Stimulated activated CD4-positive, alpha-beta T cell treated with anti-CD3 and anti-CD28 coated beads, TNF-alpha, amount 100 ng/mL, for 4 hours (primary cell): ENCODE measurements around the gene PPFIBP1.

Experiments
- DNase-seq, 3 experiments: peaks; one replicate each; pipeline ENCODE4 v3.0.0-alpha.2; 2020; ENCODE audit warnings: low read depth in 3 of 3

PPFIBP1 gene

DNA sequence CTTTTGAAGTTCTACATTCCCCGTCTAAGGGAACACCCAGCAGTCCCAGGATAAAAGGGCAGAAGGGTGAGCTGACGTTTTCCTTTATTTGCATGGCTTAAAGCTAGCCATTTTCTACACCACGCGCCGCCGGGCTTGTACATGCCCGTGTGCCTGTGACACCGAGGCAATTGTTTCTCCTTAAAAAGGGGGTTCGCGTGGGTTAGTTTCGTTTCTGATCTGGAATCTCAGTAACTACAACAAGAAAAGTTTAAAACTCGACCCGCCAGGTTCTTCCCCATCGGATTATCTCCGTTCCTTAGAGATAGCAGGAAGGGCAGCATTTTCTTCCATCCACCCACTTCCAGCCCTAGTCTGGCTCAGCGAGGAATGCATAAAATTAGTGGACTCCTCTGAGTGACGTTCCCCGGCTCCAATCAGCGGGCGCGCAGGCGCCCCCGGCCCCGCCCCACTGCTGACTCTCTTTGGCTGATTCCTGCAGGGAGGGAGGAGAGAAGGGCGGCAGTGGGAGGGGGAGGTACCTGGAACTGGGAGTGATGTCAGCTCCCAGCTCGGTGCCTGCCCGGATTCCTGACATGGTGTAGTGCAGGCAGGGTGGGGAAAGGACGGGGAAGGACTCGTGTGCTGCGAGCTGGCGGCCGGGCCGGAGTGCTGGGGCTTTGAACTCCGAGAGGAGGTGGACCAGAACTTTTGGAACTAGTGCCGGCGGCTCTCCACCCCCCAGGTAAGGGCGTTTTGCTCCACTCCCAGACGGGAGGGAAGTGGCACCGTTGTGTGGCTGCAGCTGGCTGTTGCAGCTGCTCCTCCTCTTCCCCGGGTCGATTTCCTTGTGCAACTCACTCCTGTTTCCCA lies at the start of gene PPFIBP1:
Gene PPFIBP1 (plus strand): TSS at position 565 of the 852 bp plus-strand sequence. CDS start 109,191 bp downstream, outside the sequence.
- peak; percentile 97 to 99 (median 99) for DNase-seq

DNA sequence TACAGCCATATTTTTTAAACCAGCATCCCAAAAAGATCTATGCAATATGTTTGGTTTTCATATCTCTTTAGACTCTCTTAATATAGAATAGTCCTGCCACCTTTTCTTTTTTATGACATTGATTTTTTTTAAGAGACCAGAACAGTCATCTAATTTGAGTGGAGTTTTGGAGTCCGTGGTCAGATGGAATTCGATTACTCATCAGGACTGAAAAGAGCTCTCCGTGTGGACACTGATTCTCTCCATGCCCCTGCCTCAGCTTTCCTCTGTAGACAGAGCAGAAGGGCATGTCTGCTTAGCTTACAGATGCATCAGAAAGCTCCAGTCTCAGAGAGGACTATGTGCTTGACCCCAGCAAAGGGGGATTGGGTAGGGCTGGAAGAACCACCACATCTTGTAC lies 49.7 kb upstream of the PPFIBP1 start:
- DNase-seq = no peak

DNA sequence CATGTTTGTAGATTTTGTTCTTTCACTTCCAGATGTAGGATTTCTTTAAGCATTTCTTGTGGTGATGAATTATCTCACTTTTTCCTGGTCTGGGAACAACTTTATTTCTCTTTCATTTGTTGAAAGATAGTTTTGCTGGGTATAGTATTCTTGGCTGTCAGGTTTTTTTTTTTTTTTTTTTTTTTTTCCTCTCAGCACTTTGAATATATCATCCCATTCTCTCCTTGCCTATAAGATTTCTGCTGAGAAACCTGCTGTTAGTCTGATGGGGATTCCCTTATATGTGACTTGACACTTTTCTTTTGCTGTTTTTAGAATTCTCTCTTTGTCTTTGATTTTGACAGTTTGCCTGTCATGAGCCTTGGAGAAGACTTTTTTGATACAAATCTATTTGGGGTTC lies 47.0 kb upstream of the PPFIBP1 start:
- no peak for DNase-seq

DNA sequence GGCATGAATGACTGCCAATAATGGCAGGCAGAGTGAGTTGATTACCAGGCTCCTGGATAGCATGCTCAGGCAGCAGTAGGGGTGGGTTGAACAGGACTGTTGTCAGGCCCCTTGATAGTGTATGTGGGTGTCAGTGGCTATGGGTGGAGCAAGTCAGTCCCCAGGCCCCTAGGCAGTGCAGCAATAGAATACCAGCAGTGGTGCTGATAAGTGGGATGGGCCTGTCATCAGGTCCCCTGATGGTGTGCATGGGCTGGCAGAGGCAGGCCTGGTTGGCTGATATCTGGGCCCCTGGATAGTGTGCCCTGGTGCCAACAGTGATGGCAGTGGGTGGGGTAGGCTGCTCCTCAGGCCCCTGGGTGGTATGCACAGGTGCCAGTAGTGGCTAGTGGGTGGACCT lies 45.1 kb upstream of the PPFIBP1 start:
- no peak for DNase-seq

DNA sequence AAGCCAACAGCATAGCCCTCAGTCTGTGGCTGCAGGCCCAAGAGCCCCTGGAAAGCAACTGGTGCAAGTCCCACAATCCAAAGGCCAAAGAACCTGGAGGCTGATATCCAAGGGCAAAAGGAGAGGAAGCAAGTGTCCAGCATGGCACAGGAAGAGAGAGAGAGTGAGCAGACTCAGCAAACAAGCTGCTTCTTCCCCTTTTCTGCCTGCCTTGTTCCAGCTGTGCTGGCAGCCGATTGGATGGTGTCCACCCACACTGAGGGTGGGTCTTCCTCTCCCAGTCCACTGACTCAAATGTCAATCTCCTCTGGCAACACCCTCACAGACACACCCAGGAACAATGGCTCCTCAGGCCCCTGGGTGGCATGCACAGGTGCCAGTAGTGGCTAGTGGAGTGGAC lies 44.0 kb upstream of the PPFIBP1 start:
- DNase-seq = no peak

DNA sequence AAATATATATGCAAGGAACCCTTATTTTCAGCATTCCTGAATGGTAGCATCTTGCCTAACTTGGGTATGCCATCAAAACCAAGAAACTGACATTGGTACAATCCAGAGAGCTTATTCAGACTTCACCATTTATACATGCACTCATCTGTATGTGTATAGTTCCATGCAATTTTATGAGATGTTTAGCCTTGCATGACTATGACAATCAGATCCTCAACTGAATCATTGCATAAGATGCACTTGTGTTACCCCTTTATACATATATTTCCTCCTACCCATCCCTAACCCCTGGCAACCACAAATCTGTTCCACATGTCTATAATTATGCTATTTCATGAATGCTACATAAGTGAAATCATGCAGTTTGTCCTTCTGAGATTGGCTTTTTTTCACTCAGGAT lies 37.0 kb upstream of the PPFIBP1 start:
- no peak for DNase-seq

DNA sequence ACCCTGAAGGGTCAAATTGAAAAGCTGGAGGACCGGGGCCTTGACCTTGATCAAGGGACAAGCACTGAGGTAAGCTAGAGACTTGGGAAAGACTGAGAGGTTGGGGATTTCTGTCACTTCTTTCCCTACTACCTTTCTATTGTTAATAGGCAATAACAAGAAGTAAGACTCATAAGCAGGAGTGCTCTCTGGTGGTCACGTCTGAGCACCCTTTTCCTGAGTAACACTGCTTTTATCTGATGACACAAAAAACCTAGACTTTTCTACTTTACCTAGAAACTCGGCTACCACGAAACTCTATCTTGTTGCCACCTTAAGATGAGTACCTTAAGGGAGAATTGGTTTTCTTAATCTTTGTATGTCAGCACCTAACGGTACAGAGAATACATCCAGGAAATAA lies 35.5 kb upstream of the PPFIBP1 start:
- DNase-seq = no peak

DNA sequence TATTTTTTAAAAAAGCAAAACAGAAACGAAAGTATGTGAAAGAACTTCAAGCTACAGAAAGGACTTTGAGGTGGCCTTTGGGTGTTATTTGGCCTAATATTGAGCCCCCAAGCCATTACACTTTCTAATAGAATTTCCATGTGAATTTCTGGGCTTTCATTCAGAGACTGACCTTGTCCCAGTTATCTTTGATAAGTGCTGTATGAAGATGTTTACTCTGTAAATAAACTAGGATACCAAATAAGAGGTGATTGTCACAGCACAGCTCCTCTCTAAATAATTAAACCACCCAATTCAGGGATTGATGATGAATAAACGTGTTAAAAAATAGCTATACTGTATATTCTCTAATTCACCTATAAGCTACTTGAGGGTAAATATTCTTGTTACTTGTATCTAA lies 32.8 kb upstream of the PPFIBP1 start:
- no peak for DNase-seq

DNA sequence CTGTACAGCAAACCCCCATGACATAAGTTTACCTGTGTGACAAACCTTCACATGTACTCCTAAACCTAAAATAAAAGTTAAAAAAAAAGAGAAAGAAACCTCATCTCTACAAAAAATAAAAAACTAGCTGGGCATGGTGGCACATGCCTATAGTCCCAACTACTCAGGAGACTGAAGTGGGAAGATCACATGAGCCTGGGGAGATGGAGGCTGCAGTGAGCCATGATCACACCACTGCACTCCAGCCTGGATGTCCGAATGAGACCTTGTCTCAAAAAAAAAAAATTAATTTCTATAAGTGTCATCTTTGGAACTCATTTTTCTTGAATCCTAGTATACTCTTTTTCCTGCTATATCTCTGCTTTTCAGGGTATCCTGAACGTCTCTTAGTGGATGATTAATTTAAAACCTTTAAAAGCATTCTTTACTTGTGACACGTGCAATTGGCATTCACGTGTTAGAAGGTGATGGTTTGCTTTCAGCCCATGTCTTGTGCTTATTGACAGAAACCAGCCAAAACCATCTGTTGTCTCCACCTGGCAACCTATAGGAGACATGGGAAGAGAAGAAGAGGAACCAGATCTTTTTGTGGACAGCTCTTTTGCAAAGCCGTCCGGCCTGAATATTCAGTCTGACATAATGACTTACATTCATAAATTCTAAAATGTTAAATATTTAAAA lies 30.6 kb upstream of the PPFIBP1 start:
- no peak for DNase-seq

DNA sequence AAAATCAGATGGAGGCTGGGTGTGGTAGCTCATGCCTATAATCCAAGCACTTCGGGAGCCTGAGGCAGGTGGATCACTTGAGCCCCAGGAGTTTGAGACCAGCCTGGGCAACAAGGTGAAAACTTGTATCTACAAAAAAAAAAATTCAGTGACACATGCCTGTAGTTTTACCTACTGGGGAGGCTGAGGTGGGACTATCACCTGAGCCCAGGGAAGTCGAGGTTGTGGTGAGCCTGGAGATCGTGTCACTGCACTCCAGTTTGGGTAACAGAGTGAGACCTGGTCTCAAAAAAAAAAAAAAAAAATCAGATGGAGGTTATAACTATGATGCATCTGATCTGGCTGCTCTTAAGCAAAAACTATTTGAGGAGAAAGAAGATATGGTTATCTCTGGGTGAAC lies 26.6 kb upstream of the PPFIBP1 start:
- DNase-seq = no peak

DNA sequence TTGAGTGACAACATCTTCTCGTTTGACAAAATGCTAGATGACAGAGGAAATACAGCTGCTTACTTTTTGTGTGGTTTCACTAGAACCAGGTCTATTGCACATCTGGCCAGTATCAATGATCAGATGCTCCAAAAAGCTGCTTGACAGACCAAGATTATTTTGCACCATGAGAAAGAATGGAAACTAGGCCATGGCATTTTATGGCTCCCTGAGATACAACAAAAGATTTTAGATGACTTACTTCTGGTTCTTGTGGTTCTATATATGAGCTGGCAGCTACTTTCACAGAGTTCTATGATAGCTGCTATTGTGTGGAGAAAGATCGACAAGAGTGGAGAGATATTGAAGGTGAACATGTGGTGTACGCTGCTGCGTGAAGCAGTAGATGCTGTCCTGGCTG lies 25.9 kb upstream of the PPFIBP1 start:
- no peak for DNase-seq

DNA sequence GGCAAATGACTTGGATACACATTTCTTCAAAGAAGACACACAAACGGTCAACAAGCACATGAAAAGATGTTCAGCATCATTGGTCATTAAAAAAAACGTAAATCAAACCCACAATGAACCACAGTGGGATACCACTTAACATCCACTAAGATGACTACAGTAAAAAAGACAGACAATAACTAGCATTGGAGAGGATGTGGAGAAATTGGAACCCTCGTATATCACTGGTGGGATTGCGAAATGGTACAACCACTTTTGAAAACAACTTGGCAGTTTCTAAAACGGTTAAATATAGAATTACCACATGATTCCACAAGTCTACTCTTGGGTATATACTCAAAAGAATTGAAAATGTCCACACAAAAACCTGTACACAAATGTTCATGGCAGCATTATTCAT lies 25.2 kb upstream of the PPFIBP1 start:
- no peak for DNase-seq

DNA sequence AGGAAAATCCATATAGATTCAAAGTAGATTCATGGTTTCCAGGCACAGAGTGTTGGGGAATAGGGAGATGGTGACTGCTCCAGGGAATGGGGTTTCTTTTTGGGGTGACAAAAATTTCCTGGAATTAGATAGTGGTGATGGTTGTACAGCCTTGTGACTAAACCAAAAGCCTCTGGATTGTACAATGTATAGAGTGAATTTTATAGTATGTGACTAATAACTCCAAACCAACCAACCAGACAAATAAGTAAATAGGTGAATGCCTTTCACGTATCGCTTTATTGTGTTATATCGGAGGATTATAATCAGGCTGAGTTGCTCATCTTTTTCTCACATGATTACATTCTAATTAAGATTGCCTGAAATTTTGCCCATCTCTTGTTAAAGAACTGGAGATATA lies 24.6 kb upstream of the PPFIBP1 start:
- DNase-seq = no peak

DNA sequence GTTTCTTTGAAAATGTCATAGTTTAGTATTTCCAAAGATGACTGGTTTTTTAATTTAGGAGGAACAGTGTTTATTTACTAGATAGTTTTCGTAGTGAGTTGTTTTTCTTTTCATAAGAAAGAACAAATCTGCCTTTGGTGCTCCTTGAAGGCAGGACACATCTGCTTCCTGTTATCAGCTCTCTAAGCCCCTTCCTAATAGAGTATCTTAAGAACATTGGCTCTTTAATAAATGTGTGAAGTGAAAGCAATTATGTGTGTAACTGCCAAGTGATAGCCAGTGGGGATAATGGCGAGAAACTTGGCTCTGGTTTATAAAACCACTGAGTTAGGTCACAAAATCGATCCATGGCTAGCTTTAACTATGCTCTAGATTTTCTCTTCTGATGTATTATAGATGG lies 23.5 kb upstream of the PPFIBP1 start:
- DNase-seq = no peak

DNA sequence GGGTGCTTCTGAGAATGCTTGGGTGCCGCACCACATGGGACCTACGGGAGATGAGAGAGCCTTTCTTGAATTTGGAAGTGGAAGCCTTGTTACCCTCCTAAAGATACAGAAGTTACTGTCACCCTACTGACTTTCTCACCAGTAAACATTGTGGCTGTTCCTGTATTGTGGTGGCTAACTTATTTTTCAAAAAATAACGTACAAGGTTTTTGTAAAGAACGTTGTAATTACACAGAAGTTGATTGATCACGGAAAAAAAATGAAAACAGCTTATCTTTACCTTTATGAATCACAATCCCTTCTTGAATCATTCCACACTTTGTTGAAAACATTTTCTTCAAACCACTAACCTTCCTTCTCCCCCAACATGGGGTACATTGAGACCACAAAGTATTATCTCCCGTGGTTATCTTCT lies 22.0 kb upstream of the PPFIBP1 start:
- DNase-seq = no peak

DNA sequence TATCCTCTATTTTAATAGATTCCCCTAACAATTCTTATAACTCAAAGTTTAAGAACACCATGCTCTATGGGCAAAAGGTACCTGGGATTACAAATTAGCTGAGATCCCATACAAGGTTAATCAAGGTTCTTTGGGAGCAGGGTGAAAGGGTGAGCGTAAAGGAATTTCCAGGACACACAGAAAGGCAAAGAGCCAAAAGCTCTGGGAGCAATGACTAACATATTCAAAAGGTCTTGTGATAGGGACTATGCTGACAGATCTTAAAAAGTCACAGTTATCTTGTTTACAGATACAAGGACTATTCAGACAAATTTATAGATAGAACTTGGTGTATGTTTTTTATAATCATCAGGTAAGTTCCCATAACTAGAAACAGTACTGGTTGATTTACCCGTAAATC lies 19.5 kb upstream of the PPFIBP1 start:
- DNase-seq = no peak

DNA sequence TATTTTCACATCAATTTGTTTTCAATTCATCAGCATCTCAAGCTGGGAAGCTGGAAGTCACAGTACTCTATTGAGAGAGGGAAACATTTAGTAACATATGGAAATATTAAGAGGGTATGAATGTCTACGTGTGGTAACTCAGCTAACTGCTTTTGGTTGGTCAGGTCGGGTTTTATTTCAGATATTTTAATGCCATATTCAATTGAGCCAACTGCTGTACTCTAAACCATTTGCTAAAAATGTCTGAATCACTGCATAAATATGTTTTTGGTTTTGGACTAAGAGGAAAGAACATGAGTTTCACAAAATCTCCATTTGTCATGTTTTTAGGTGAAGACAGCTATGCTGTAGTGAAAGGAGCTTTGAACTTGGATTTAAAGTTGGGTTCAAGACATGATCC lies 18.9 kb upstream of the PPFIBP1 start:
- no peak for DNase-seq

DNA sequence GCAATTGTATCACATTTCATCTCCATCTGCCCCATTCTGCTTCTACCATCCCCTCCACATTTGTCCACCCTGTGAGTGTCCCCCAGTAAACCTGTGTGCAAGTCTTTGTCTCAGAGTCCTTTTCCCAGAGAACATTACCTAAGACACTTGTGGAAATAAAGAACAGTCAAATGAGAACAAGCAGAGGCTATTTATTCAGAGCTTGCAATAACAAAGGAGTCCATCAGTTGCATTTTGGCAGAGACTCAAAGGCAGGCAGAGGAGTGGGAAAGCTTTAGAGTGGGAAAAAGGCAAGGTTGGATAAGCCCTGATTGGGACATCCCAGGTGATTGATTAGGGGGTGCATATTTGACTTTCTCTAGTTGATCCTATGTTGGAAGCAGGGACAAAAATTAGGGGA lies 18.2 kb upstream of the PPFIBP1 start:
- DNase-seq = no peak

DNA sequence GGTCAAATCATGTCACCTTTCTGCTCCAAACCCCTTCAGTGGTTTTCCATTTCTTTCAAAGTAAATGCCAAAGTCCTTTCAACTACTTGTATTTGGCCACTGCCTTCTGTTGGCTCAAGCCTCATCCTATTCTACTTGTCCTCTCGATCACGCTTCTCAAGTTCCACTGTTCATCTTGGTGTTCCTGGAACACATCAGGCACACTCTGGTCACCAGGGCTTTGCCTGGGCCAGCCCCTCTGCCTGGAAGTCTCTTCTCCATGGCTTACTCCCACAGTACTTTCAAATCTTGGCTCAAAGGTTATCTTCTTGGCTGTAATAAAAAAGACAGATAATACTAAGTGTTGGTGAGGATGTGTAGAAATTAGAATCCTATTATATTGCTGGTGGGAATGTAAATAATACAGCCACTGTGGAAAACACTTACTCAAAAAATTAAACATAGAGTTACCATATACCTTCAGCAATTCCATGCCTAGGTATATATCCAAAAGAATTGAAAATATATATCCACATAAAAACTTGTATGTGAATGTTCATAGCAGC lies 17.3 kb upstream of the PPFIBP1 start:
- DNase-seq = no peak

DNA sequence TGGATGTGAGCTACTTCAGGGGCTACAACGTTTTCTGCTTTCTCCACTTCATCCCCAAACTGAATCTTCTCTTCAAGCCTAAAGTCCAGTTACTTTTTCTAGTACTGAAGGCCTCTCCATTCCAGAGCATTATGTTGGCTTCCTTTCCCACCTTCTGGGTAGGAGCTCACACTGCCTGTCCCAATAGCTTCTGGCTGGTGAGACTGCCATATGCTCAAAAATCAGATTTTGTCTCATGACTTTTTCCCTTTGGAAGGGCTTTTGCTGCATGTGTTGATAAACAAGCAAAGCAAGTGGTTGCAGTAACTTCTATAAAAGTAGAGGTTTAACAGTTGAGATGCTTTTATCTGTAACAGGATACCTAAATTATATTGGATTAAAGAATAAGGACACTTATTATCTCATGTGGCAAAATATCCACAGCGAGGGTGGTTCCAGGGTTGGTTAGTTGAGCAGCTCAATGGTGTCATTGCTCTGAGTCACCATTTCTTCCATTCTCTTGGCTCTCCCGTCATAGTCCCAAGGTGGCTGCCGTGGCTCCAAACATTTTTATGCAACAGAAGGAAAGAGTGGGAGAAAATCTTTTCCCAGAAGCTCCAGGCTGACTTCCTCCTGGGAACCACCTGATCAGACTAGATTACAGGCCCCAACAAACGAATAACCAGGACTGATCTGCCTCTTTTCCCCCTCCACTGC lies 15.1 kb upstream of the PPFIBP1 start:
- DNase-seq = no peak

DNA sequence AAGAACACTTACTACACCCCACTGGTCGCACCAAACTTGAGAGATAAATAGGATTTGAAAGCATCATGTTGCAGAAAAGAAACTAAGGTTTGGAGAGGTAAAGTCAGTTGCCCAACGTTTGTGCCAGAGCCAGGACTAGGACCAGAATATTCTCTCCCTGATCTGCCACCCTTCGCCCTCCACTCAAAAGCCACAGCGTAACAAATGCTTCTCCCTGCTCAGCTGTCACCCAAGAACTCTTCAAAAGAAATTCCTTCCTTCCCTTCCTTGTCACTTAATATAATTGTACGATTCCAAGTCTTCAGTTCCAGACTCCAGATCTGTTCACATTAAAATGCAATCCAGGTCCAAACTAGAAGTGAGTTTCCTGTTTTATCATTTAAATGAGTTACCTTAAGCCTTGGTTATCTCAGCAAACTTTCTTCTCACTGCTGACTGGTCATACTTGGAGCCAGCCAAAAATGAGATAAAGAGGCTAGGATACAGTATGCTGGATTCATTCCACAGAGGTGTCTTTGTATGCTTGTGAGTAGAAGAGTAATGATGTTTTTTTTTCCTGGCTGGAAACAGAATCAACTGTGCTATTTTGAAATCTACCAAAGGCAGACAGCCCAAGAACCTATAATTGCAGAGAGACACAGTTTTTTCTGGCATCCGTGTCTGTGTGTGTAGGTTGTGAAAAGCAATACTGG lies 12.8 kb upstream of the PPFIBP1 start:
- no peak for DNase-seq

DNA sequence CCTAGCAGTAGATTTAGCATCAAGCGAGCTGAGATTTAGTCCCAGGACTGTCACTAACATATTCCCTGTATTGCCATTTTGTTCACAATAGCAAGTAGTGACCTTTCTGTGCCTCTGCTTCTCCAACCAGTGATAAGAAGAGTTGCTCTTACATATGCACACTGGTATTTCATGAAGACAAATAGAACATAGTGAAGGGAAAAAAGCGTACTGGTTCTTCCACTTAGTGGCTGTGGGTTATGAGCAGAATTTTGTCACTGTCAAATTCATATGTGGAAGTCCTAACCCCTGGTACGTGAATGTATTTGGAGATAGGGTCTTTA lies 12.3 kb upstream of the PPFIBP1 start:
- DNase-seq = no peak
